ENCODE measurements around the gene UST.
A peak's percentile ranks its signal among the peaks of the same experiment; 100 is the strongest.

The UST gene

GRCh38 chr6:149049230-149049629 lies 302.4 kb downstream of the UST start:
- DNase-seq, result no peak

DNA sequence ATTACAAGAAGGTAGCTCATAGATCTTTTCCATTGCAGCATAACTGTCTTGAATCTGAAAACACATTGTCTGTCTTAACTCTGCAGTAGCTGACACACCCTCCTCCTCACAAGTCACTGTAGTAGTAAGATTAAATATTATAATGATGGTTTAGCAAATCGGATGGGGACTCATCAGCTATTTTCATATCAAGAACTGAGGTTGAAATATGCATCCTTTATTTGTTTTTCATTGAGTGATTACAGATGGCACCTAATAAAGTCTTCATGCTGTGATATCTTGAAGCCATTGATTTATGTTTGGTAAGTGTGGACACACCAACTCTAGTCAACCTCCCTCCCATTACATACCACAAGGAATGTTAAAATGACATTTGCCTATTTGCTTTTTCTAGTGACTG lies 303.3 kb downstream of the UST start:
- DNase-seq, result no peak

DNA sequence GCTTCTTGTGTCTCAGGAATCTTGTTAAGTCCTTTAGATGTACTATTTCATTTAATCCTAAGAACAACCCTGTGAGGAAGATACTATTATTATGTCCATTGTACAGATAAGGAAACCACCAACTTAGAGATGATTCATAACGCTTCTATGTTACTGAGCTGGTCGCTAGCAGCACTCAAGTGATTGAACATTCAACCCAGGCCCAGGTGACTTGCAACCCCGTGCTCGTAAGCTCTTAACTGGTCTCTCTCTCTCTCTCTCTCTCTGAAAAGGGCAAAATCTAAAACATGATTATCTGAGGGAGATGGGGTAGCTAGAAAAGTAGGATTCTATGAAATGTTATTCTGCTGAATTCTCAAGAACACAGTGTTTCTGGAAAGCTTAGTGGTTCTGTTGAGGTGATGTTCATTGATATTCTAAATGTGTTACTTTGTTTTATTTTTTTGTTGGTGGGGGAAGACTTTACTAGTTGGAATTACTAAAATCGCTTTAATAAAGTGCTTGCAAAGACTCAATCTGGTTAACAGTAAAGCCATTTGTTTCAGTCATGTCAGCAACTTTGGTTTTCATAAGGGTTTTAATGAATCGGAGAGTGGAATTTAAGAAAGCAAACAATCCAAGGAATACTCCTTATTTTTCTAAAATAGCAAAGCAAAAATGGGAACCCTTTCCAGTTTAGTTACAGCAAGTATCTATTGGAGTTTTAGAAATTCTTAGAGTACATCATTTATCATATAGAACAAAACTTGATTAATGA lies 305.7 kb downstream of the UST start:
- no peak for DNase-seq

- DNase-seq, result no peak
Observed at GRCh38 chr6:149053848-149054558, 307.2 kb downstream of the UST start.

- DNase-seq, result no peak
Observed at GRCh38 chr6:149054559-149055194, 307.8 kb downstream of the UST start.

- DNase-seq, result no peak
Observed at GRCh38 chr6:149055195-149055899, 308.5 kb downstream of the UST start.

GRCh38 chr6:149056777-149057463 lies 310.1 kb downstream of the UST start:
- no peak for DNase-seq

GRCh38 chr6:149057464-149057840 lies 310.6 kb downstream of the UST start:
- no peak for DNase-seq

DNA sequence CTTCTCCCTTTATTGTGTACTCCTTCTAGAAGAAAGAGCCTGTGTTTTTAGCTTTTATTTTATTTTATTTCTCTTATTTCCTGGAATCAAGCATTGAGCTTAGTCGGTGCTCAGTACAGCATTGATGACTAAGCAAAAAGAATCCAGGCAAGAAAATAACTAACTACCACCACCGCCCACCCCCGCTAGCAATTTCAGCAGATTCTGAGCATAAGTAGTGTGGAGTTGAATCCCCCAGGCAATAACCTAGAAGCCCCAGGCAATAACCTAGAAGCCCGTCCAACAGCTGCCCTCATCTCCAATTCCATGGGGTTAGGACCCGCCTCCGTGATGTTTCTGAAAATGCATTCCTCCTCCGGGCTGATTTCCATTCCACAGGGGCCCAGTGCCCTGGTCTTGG lies 312.7 kb downstream of the UST start:
- DNase-seq, result no peak

GRCh38 chr6:149060300-149060984 lies 313.6 kb downstream of the UST start:
- peak; percentile 64 for DNase-seq

DNA sequence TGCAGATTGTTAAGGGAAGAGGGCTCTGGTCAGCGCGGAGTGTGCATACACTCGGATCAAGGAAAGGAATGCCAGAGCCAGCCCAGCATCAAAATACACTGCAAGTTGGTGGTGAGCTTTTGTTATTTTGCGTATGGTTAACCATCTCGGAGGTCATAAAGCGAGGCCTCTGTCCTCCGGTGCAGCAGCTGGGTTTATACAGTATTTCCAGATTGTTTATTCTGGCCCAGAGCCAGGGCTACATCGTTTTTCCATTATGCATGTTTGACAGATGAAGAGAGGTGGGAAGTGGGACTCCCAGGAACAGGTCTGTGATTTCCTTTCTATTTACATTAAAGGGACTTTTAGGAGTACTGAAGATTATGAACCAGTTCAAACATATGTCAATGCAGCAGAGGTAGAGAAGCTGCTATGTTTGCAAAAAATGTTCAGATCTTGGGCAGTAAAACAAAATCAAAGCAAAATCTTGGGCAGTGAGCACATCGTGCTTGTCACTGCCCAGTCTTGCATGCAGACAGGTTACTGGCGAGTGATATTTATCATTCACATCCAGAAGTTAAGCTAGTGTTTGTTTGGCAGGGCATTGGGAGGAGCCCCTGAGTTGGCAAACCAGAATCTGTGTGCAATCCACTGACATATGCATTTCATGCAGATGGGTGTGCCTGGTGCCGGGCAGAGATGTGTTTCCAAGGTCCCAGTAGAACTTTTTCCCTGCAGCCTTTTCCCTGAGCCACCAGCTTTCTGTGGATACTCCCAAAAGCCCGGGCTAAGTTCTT lies 314.3 kb downstream of the UST start:
- DNase-seq, result no peak

- DNase-seq, result no peak
Observed at GRCh38 chr6:149061930-149062329, 315.1 kb downstream of the UST start.

GRCh38 chr6:149062653-149063348 lies 316.0 kb downstream of the UST start:
- DNase-seq, result no peak

GRCh38 chr6:149063468-149063867 lies 316.6 kb downstream of the UST start:
- no peak for DNase-seq

- no peak for DNase-seq
Observed at GRCh38 chr6:149064001-149064659, 317.3 kb downstream of the UST start.

DNA sequence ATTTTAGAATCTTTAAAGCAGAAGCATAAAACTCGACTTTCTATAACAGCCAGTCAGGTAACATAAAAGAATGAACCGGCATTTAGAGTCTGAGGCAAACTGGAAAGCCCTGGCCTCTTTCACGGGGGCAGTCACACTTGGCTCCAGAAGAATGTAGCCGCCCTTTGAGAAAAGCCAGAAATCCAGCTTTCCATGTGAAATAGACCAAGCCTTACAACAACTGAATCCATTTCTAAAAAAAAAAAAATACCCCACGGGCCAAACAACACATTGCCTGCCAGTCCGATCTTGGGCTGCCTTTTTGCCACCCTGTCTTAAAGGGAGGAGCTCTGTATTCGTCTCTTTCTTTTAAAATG lies 317.8 kb downstream of the UST start:
- DNase-seq, result no peak

DNA sequence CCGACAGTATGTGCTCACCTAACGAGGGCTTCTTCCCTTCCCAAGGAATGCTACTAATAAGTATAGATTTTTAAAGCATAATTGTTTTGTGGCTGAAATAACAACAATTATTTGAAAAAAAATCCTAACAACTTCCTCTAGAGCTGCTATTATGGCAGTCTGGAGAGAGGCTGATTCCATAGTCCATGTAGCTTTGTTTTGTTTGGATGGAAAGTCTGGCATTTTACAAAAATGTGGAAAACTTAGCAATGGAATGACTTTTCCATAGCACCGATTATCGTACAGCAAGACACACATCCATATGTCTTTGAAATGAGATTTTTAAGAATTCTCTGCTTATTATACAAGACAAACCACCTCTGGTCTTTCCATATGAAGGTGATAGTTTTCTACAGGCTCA lies 318.3 kb downstream of the UST start:
- no peak for DNase-seq

- DNase-seq, result peak; percentile 78
Observed at GRCh38 chr6:149065658-149066556, 319.1 kb downstream of the UST start.

DNA sequence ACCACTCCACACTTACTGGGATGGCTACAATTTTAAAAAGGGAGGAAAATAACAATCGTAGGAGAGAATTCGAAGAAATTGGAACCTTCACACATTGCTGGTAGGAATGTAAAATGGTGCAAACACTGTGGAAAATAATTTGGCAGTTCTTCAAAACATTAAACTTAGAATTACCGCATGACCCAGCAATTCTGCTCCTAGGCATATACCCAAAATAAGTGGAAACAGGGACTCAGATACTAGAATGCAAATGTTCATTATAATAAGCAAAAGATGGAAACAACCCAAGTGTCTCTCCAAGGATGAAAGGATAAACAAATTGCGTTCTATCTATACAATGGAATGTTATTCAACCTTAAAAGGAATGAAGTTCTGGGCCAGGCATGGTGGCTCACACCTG lies 325.2 kb downstream of the UST start:
- no peak for DNase-seq
